NCI-H128 (cell line): ENCODE results near the gene DOCK1.

Source experiments
- DNase-seq: peaks from one replicate; lab custom pipeline; 2025; ENCODE audit not compliant: unreplicated experiment; lab: John Stamatoyannopoulos, UW

DOCK1 gene

GRCh38 chr10:127158662-127159061 lies 253.4 kb downstream of the DOCK1 start:
- DNase-seq: no peak

- DNase-seq: no peak
Measured at GRCh38 chr10:127159648-127160245, 254.5 kb downstream of the DOCK1 start.

GRCh38 chr10:127161482-127161881 lies 256.3 kb downstream of the DOCK1 start:
- no peak for DNase-seq

- no peak for DNase-seq
Measured at GRCh38 chr10:127162841-127163240, 257.6 kb downstream of the DOCK1 start.

GRCh38 chr10:127168261-127168660 lies 263.0 kb downstream of the DOCK1 start:
- no peak for DNase-seq

GRCh38 chr10:127174866-127175265 lies 269.6 kb downstream of the DOCK1 start:
- no peak for DNase-seq

GRCh38 chr10:127175357-127176110 lies 270.3 kb downstream of the DOCK1 start:
- no peak for DNase-seq

GRCh38 chr10:127176649-127177048 lies 271.4 kb downstream of the DOCK1 start:
- DNase-seq: no peak

- no peak for DNase-seq
Measured at GRCh38 chr10:127179612-127180250, 274.5 kb downstream of the DOCK1 start.

- DNase-seq: no peak
Measured at GRCh38 chr10:127182161-127182560, 276.9 kb downstream of the DOCK1 start.

GRCh38 chr10:127184582-127184981 lies 279.4 kb downstream of the DOCK1 start:
- no peak for DNase-seq

GRCh38 chr10:127186813-127187212 lies 281.6 kb downstream of the DOCK1 start:
- DNase-seq: no peak

GRCh38 chr10:127189226-127189625 lies 284.0 kb downstream of the DOCK1 start:
- DNase-seq: no peak

- DNase-seq: no peak
Measured at GRCh38 chr10:127190427-127190826, 285.2 kb downstream of the DOCK1 start.

- DNase-seq: no peak
Measured at GRCh38 chr10:127193125-127193524, 287.9 kb downstream of the DOCK1 start.

GRCh38 chr10:127194111-127194510 lies 288.9 kb downstream of the DOCK1 start:
- no peak for DNase-seq

GRCh38 chr10:127194599-127194998 lies 289.4 kb downstream of the DOCK1 start:
- no peak for DNase-seq

GRCh38 chr10:127195041-127195506 lies 289.8 kb downstream of the DOCK1 start:
- DNase-seq: no peak

GRCh38 chr10:127195571-127196281 lies 290.5 kb downstream of the DOCK1 start:
- DNase-seq: no peak

- no peak for DNase-seq
Measured at GRCh38 chr10:127196282-127197153, 291.3 kb downstream of the DOCK1 start, which contains the start of gene INSYN2A. Gene INSYN2A (minus strand): TSS chr10:127196591. CDS start chr10:127176395, 20,196 bp downstream.

- DNase-seq: no peak
Measured at GRCh38 chr10:127197154-127197432, 291.9 kb downstream of the DOCK1 start.
